Hepatocyte (in vitro differentiated cells): ENCODE measurements around the gene PDE1C. TPM values are rescaled to one million over a fixed set of nuclear protein-coding genes. Genes with fewer than 3 reads are reported as not detected.

Experiments used
- DNase-seq: peaks from one replicate; pipeline ENCODE4 v3.0.0-alpha.2; 2016; ENCODE audit warnings: low spot score
- H2AFZ ChIP-seq: fragments of 200-600 bp; sonication (generic); 2 replicates; pipeline ENCODE4 v1.6.0; 2016; ENCODE audit warnings: antibody characterized with exemption, mild to moderate bottlenecking
- H3K27ac ChIP-seq: fragments of 200-600 bp; sonication (generic); 2 replicates; pipeline ENCODE4 v1.5.1; 2016; ENCODE audit warnings: mild to moderate bottlenecking
- H3K27me3 ChIP-seq: fragments of 200-600 bp; sonication (generic); 2 replicates; pipeline ENCODE4 v1.6.1; 2016
- H3K36me3 ChIP-seq: fragments of 200-600 bp; sonication (generic); replicated peaks from 2 replicates; pipeline ENCODE4 v1.5.1; 2016; ENCODE audit warnings: low read depth; ENCODE audit not compliant: insufficient read depth
- H3K4me1 ChIP-seq: fragments of 200-600 bp; sonication (generic); 2 replicates; pipeline ENCODE4 v1.5.1; 2016; ENCODE audit warnings: mild to moderate bottlenecking, moderate library complexity; ENCODE audit not compliant: insufficient read depth
- H3K4me2 ChIP-seq: fragments of 200-600 bp; sonication (generic); 2 replicates; pipeline ENCODE4 v1.6.0; 2016
- H3K4me3 ChIP-seq: fragments of 200-600 bp; sonication (generic); 2 replicates; pipeline ENCODE4 v1.5.1; 2016; ENCODE audit warnings: mild to moderate bottlenecking
- H3K79me2 ChIP-seq: fragments of 200-600 bp; sonication (generic); 2 replicates; pipeline ENCODE4 v1.6.0; 2017; ENCODE audit warnings: mild to moderate bottlenecking
- H3K9me2 ChIP-seq: fragments of 200-600 bp; sonication (generic); replicated peaks from 2 replicates; pipeline ENCODE4 v1.6.0; 2017; ENCODE audit warnings: mild to moderate bottlenecking; ENCODE audit not compliant: insufficient read depth
- H3K9me3 ChIP-seq: fragments of 200-600 bp; sonication (generic); 2 replicates; pipeline ENCODE4 v1.5.1; 2016; ENCODE audit warnings: low read depth, mild to moderate bottlenecking
- H4K20me1 ChIP-seq: fragments of 200-600 bp; sonication (generic); 2 replicates; pipeline ENCODE4 v1.6.0; 2016; ENCODE audit warnings: mild to moderate bottlenecking; ENCODE audit not compliant: insufficient read depth, poor library complexity, severe bottlenecking
- CTCF ChIP-seq: fragments of 200-600 bp; sonication (generic); IDR thresholded peaks from 2 replicates; pipeline ENCODE4 v1.5.1; 2016; ENCODE audit warnings: antibody characterized with exemption, mild to moderate bottlenecking; ENCODE audit not compliant: poor library complexity
- EZH2 ChIP-seq: fragments of 200-600 bp; sonication (generic); IDR thresholded peaks from 2 replicates; pipeline ENCODE4 v1.6.1; 2016; ENCODE audit warnings: antibody characterized with exemption, mild to moderate bottlenecking, borderline replicate concordance
- EZH2phosphoT487 ChIP-seq: fragments of 200-600 bp; sonication (generic); IDR thresholded peaks from one replicate; pipeline ENCODE4 v1.6.1; 2018; ENCODE audit warnings: antibody characterized with exemption, mild to moderate bottlenecking, low read depth, moderate library complexity; ENCODE audit not compliant: unreplicated experiment, severe bottlenecking
- WGBS: methylation state at CpG from one replicate; pipeline ENCODE4 v1.1.6; 2016; ENCODE audit warnings: low lambda C conversion rate; ENCODE audit errors: missing lambda C conversion rate; 5-methylcytosine and 5-hydroxymethylcytosine counted together
- polyA plus RNA-seq: library from polyadenylated mRNA; unstranded; fragments of >200 nt; fragmentation: Nextera tagmentation; extraction: Ambion mirVana; gene quantifications from 2 replicates; pipeline ENCODE4 v1.2.1, GENCODE V29; 2016
- total RNA-seq: library from RNA; depleted of rRNA; stranded (reverse); fragments of >200 nt; gene quantifications from 2 replicates; pipeline ENCODE4 v1.2.3, GENCODE V29; 2014

PDE1C gene
- total and polyA plus RNA-seq, 2 experiments from 2014 or later = 1.8 to 5.0 TPM

- 59% methylated on average over 1 of the region's 1 CpG for WGBS
- no peak for DNase-seq
Measured at GRCh38 chr7:31716355-31716754, 353.9 kb downstream of the PDE1C start.

DNA sequence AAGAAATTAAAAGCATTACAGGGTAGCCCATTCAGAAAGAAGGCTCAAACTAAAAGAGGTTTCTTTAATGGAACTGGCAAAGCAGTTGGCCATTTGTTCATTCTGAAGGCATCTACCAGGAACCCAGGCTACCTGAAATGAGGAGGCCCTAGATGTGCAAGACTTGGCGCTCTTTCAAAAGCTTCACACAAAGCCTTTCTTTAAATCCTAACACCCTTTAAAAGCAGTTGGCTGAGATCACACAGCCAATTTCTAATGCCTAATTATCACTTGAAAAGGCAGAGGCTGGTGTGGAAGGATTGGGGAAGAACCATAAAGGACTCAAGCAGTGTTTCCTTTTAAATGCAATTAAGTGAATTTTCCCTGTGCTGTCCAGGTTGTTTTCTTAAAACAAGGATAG is 360.0 kb downstream of the PDE1C start:
- Histone ChIP-seq H3K27ac (no peak overlapping the region), H3K36me3 (no peaks in the 10 kb centered on the region), H3K27me3 (peaks cover 10% of the 10 kb centered on the region), H3K9me2 (no peaks in the 10 kb centered on the region), H3K79me2 (no peaks in the 10 kb centered on the region), H4K20me1 (no peaks in the 10 kb centered on the region), H3K4me2 (no peak overlapping the region), H3K9me3 (no peaks in the 10 kb centered on the region), H3K4me1 (no peaks in the 10 kb centered on the region), H3K4me3 (no peak overlapping the region), H2AFZ (no peak overlapping the region)
- DNase-seq = no peak
- 65% methylated on average over 1 of the region's 1 CpG for WGBS
- TF ChIP-seq EZH2phosphoT487 (no peak), CTCF (no peak), EZH2 (no peak)

More at GRCh38 chr7:31716355-31716754, 353.9 kb downstream of the PDE1C start:
- Histone ChIP-seq H3K9me2 (no peaks in the 10 kb centered on the region), H3K36me3 (no peaks in the 10 kb centered on the region), H3K4me2 (no peak overlapping the region), H3K4me1 (no peaks in the 10 kb centered on the region), H3K27me3 (no peaks in the 10 kb centered on the region), H3K4me3 (no peak overlapping the region), H4K20me1 (no peaks in the 10 kb centered on the region), H3K9me3 (no peaks in the 10 kb centered on the region), H2AFZ (no peak overlapping the region), H3K27ac (no peak overlapping the region), H3K79me2 (no peaks in the 10 kb centered on the region)
- no peak for TF ChIP-seq EZH2phosphoT487
- no peak for TF ChIP-seq EZH2
- no peak for TF ChIP-seq CTCF

GRCh38 chr7:31707089-31707488 is 363.1 kb downstream of the PDE1C start:
- H3K9me2 ChIP-seq = no peaks in the 10 kb centered on the region
- 64% methylated on average over 5 of the region's 5 CpGs for WGBS
- no peaks in the 10 kb centered on the region for H4K20me1 ChIP-seq
- TF ChIP-seq EZH2 = no peak
- no peak for TF ChIP-seq CTCF
- no peak for TF ChIP-seq EZH2phosphoT487
- H3K4me1 ChIP-seq = no peaks in the 10 kb centered on the region
- H3K4me2 ChIP-seq = no peak overlapping the region
- H3K36me3 ChIP-seq = no peaks in the 10 kb centered on the region
- H2AFZ ChIP-seq = no peak overlapping the region
- H3K9me3 ChIP-seq = no peaks in the 10 kb centered on the region
- no peak overlapping the region for H3K4me3 ChIP-seq
- no peaks in the 10 kb centered on the region for H3K79me2 ChIP-seq
- H3K27me3 ChIP-seq = peaks cover 10% of the 10 kb centered on the region
- H3K27ac ChIP-seq = no peak overlapping the region
- DNase-seq = no peak

DNA sequence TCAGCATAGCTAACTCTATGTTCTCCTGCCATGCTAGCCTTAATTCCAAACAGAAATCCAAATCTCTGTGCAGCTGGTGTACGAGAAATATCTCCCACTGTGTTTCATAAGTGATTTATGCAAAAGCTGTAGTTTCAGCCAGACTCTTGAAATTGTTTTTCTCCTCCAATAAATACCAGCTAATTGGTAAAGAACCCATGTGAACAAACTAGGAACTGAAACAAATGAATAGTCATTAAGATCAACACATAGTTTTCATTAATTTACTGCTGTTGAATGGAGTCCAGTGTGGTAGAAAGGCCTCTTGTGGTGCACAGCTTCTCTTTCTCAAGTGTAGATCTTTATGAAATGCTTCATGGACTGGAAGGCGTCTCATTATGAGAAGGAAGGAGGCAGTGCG is 364.8 kb downstream of the PDE1C start:
- Histone ChIP-seq H2AFZ (no peak overlapping the region), H3K9me2 (no peaks in the 10 kb centered on the region), H4K20me1 (no peaks in the 10 kb centered on the region), H3K4me3 (no peak overlapping the region), H3K27ac (no peak overlapping the region), H3K79me2 (no peaks in the 10 kb centered on the region), H3K27me3 (peaks cover 1% of the 10 kb centered on the region), H3K9me3 (no peaks in the 10 kb centered on the region), H3K36me3 (no peaks in the 10 kb centered on the region), H3K4me2 (no peak overlapping the region), H3K4me1 (no peaks in the 10 kb centered on the region)
- no peak for DNase-seq
- no peak for TF ChIP-seq EZH2phosphoT487
- TF ChIP-seq EZH2 = no peak
- no peak for TF ChIP-seq CTCF
- WGBS = 88% methylated on average over 3 of the region's 3 CpGs
